Stimulated activated naive CD4-positive, alpha-beta T cell (primary cell): Measurements from ENCODE around the gene PTPRB.

Experiments used
- DNase-seq, 6 experiments: peaks; one replicate each; lab custom pipeline; 2025; lab: John Stamatoyannopoulos, UW

The PTPRB gene

DNA sequence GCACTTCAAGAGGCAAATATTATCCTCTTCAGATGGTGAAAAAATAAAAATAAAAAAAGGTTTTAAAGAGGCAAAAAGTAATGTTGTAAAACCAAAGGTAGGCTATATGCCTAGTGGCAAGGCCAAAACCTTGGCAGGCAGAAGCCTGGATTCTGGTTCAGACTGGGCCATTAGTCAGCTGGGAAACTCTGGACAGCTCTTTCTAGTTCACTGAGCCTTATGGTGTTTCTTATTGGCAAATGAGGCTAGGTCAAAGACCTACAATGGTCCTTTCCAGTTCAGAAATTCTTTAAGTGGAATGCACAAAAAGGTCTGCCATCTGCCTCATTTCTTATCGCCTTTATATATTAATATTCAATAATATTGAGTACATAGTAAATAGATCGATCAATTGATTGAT, 44.6 kb downstream of the PTPRB start:
- DNase-seq, result no peak

DNA sequence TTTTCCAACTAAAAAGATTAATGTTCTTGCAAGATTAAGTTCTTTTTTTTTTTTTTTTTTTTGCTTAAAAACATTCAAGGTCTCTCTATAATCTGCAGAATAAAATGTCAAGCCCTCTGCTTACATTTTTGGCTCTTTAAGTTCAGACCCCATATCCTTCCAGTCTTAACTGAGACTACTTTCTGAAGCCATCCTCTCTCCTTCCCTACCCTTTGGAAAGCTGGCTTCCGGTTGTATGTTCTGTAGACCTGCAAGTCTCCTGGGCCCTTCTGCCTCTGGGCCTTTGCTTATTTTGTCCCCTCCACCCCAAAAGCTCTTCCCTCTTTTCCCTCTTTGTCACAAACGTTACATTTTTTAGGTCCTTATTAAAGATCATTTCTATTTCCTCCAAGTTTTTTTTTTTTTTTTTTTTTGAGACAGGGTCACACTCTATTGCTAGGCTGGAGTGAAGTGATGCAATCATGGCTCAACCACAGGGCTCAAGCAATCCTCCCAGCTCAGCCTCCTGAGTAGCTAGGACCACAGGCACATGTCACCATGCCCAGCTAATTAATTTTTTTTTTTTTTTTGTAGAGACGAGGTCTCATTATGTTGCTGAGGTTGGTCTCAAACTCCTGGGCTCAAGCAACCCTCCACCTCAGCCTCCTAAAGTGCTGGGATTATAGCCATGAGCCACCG, 46.5 kb downstream of the PTPRB start:
- no peak for DNase-seq

DNA sequence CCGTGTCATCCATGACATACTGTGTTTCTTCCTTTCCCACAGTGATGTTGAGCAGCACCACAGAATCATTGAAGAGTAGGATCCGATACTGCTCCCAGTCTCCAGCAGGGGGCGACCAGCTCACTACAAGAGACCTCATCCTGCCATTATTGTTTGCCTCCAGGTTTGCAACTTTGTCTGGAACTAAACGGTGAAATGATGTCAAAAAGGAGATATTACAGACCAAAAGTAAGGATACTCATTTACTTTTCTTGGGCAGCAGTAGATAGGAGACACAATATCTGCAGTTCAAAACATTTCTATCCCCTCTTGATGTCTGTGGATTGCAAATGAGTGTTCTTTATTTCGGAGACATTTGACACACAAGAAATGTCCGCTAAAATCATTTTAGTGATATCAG, 47.2 kb downstream of the PTPRB start:
- DNase-seq, result peak in 4 of 6 experiments; percentile 4 to 31 (median 11)

DNA sequence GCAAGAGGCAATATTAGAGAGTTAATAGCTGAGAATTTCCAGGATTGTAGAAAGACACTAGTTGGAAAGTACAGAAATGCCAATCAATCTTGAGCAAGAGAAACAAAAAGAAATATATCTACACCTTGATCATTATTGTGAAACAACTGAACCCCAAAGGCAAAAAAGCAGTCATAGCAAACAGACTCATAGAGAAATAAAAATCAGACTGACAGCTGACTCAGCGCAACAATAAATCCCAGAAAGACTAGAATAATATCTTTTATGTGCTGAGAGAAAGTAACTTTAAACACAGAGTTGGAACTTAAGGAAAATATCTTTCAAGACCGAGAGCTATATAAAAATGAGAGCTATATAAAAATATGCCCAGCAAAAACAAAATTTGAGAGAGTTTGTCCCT, 52.9 kb downstream of the PTPRB start:
- DNase-seq, result no peak

DNA sequence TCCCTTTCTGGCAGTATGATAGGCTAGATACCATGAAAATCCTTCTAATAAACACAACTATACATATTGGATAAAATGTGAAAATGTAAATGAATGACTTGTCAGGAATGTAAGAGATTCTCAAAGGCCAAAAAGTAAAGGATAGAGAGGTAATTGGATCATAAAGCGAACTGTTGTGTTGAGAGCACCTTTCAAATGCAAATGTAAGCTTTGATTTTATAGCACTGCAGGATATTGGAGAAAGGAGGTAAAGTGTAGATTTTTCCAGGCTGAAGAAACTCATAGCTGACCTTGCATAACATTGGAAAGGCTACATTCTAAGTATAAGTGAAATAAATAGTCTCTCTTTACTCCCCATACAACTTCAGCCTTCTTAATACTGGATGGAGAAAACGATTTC, 54.0 kb downstream of the PTPRB start:
- DNase-seq, result no peak

DNA sequence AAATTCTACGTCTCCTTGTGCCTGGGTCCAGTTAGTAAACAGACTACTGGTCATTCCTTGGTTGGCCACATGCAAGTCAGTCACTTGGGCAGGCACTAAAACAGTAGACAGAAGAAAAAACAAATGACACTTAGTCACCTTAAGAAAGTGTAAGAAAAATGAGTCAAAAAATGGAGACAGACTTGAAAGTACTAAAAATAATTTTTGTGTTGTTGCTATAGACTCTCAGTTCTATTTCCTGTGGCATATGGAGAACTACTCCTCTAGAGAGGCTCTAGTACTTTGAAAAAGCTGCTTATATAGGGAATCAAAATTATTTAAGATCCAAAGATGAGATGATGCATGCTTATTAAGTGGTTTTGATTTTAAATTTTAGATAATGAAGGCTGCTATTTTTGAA, 56.0 kb downstream of the PTPRB start:
- no peak for DNase-seq

DNA sequence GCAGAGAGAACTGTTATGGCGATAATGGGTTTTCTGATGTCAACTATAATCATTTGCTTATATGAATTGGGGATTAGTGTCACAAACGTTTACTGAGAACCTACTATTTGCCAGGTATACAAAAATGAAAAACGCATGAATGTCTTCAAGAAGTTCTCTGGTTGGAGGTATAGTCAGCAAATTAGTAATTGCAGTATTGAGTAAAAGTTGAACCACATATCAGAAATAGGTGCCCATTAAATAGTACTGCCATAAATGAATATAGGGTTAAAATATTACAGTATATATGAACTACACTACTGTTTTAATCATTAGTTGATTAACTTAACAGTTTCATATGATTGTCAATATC, 60.0 kb downstream of the PTPRB start:
- no peak for DNase-seq

DNA sequence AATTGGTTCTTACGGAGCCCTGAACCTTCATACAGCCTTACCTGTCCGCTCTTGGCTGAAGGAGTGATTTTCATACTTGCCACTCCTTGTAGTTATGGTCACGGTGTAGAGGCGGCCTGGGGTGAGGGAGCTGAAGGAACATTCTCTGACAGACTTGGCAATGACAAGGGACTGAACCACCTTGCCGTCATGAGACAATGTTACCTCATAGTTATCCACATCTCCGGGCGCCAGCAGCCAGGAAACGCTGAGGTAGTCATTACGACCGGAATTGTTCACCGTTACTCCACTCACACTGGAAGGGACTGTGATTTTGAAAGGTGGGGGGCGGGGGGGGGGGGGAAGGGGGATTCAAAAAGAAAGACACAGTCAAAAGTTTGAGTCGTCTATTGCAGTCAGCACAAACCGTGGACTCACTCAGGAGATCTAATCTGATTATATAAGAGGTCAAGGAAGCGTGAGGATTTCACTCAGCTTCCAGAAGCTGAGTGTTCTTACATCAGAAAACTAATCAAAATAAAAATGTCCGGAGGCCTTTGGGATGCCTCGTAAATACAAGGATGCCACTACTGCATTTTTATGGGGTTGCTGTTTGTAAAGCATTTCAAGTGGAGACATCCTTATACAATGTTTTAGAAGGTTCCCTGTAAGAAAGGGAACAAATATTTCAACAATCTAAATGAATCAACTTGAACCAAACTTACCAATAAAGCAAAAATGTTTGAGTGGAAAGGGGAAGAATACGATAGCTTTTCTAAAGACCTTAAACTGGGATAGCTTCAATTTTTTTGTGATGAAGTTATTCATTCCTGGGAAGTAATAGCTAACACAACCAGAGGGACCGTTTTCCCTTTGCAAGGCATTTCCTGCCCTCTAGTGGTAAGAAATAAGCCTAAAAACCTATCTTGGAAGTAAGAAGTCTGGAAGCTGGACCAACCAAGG, 60.6 kb downstream of the PTPRB start:
- DNase-seq, result peak in 3 of 6 experiments; percentile 15 to 55 (median 40)

DNA sequence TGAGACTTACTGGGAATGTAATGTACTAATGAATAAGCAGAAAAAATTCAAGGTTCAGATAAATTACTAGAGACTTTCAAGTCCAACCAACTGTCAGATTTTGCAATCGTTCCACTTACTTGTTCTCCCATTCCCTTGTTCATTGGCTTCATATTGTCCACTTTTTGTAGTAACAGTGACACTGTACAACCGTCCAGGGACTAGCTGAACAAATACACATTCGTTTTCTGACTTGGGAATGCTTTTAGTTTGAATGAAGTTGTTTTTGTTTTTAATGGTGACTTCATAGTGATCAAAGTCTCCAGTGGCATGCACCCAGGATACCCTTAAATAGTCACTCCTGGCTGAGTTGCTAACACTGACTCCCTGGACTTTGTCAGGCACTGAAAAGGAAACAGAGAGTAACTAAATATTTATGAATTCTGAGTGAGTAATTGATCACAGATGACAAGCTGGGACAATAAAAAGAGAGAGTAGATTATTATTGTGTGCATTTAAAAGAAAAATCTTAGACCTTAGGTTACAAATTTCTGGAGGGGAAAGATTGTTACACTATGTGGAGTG, 65.4 kb downstream of the PTPRB start:
- DNase-seq, result no peak

DNA sequence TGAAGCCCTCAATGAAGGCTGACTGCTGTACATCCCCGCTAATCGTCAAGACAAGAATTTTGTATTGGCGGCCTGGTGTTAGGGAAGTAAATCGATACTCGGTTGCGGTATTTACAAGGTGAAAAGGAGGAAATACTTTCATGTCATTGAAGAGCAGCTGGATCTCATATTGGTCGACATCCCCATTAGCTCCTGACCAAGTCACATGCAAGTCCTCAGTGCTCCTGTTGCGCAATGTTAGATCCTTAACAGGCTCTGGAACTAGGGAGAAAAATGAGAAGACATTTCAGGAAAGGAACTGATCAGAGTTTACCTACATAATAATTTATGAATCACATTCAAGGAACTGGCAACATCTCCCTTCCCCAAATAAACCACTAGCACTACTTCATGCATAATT, 66.2 kb downstream of the PTPRB start:
- DNase-seq, result no peak

DNA sequence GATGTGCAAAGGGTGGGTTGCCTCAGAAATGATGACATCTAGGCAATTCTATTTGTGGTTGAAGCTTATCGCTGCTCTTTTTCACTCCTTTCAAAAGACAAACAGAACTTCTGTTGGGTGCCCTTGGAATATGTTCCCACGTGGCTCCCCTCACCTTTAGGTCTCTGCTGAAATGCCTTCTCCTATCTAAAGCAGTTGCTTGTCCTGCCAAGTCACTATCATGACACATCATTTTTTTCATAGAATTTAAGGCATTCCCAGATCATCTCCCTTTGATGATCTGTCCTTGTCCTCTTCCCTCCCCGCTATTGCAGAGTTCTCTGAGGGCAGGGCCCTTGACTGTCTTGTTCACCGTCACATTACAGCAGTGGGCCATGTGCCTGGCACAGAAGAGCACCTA, 75.7 kb downstream of the PTPRB start:
- DNase-seq, result no peak

DNA sequence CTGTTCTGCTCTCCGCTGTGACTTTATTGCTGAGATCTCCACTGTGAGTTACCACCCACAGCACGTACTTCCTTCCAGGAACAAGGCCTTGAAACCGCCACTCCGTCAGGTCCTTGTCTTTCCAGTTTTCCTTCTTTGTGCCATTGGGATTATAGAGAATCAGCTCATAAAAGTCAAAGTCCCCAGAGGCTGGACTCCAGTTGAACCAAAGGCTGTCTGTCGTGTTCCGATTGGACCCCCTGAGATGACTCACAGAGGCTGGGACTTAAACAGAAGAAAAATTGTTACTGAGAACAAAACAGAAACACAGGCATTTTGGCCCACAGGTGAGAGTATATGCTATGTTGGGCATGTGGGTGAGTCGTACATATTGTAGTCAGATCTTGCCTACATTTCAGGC, 76.6 kb downstream of the PTPRB start:
- DNase-seq, result no peak

DNA sequence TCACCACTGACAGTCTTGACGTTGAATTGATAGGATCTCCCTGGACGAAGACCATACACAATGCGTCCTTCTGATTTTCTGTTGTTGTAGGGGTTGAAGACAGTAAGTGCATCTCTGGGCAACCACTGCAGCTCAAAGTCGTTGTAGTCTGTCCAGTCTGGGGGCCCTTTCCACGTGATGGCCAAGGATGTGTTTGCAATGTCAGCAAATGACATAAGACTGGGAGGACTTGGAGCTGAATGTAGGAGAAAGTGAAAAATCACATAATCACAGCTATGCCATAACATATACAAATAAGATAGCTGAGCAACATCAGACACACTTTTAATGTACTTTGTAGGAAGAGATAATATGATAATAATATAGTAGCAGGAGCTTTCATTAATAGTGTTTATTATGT, 77.8 kb downstream of the PTPRB start:
- no peak for DNase-seq

DNA sequence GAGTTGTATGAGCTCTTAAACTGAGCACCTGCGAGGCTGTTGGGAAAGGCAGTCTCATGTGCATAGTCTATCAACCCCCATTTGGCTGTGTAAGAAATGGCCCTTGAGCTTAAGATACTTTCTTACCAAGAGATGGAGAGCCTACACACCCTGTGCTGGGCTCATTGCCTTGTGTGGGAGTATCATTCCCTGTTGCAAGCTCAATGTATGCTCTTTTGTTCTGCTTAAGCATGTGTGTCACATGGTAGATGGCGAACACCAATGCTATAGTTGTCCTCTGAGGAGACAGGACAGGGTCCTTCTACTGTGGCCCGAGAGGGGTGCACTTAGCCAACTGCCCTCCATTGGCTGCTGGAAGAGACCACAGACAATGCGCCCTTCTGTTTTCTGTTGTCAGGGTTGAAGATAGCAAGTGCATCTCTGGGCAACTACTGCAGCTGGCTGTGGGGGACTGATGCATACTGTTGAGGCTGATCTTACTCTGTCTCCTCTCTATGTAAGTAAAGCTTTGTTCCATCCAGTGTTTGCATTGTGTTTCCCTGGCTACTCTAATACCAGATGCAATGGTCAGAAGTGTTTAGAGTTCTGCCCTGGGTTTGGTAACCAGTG, 79.5 kb downstream of the PTPRB start:
- no peak for DNase-seq

DNA sequence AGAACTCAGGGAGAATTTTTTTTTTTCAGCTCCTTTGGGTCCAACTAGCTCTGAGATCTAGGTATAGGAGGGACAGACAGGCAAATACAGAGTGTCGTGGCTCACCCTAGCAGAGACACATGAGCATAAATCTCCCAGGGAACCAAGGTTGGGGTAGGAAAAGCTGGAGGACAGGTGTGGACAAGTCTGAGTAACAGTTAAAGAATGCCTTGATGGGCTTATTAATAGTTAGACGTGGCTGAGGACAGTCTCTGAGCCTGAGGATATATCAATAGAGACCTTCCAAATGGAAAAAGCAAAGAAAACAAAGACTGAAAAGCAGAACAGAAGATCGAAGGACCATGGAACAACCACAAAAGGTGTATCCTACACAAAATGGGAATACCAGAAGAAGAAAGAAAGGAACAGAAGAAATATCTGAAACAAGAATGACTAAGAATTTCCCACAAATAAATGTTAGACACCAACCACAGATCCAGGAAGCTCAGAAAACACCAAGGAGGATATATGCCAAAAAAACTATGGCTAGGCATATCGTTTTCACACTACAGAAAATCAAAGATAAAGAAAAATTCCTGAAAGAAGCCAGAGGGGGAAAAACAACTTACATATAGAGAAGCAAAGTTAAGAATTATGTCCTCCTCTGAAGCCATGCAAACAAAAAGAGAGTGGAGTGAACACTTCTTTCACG, 80.9 kb downstream of the PTPRB start:
- DNase-seq, result no peak

DNA sequence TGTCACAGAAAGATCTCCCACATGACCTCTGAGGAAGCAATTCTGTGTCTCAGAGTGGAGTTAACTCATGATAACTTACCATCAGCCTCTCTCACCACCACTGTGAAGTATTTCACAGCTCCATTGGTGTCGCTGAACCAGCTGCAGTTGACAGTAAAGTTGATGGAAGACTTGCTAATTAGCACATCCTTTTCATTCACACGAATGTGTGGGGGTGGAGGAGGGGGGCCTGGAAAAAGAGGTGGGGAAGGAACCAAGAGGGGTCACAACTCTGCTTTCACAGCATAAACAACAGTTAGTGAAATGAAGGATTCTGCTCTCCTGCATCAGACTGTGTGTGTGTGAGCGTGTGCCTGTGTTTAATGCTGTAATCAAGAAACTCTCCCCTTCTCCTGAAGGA, 82.1 kb downstream of the PTPRB start:
- DNase-seq, result no peak

DNA sequence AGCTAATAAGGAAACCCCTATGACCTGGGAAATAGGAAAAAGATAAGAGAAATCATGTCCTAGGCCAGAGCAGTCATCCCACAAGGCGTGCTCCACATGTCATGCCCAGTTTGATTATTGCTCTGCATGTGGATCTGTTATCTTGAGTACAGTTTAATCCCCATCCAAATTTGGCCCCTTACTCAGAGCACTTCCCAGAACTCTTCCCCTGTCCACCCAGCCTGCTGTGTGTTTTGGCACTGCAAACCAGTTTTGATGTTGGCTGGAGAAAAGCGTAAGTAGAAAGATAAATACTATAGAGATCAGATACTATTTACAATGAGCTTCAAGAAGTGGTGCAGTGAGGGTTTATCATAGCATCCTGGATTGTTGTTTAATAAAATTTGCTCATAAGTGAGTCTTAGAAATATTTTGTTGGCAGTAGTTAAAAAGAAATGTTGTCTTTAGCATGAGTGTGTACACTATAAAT, 83.8 kb downstream of the PTPRB start:
- DNase-seq, result no peak

DNA sequence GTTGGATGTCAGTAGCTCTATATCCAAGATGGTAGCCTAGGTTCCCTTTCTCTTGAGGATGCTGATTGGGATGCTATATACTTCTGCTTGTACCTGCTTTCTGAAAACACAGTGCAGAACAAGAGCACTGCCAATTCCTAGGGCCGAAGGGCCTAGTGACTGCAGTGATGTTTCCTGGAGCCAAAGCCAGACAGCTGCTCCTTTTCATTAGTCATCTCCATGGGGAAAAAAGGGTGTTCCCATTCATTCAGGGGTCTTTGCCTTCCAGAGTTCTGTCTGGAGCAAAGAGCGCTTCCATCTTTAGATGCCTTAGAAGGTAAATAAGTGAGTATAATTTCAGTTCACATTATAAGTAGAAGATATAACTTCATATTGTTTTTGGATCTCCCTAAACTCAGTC, 85.5 kb downstream of the PTPRB start:
- no peak for DNase-seq

DNA sequence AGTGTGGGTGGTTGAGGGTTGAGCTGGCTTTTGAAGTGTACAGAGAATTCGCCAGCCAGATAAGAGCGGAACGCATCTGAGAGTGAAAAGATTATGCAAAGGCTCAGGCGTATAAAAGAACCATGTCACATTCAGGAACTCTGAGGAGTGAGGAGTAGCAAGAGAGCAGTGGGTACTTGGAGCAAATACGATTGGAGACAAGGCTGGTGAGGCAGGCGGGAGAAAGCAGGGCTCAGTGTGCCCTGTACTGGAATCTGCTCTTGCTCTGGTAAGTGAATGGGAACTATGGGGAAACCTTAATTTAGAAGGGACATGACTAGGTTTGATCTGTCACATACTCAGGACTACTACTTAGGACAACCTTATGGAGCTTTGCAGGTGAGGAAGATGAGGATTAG, 87.0 kb downstream of the PTPRB start:
- DNase-seq, result no peak

DNA sequence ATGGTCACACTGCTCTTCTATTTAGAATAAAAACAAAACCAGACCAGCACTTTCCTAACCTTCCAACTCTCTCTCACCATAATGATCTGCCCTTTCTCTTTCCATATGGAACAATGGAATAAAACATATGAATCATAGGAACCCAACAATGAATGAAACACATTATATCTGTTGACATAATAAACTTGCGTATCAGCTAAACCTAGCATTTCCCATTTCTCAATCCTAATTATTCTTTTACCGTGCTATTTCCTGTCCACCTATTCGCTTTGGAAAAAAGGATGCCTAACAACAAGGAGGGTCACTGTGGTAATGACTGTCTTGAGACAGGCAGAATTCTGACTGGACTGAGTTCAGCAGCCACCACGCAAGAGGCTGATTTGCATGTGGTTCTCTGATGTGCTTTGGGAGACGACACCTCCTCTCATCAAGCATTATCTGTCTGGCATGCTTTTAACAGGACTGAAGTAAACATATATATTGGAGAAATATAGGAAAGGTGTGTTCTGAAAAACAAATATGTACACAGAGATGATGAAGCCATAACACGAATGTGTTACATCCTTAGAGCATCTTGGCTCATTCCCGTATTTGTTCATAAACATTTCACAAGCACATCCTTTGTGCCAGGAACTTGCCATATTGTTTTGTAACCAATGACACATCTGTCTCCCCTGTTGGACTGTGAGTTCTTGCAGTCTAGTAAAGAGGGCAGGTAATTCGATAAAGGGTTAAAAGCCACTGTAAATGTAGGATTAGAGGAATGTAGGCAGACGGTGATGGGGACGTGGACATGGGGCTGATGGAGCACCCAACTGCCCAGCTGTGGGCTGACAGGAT, 87.7 kb downstream of the PTPRB start:
- no peak for DNase-seq

DNA sequence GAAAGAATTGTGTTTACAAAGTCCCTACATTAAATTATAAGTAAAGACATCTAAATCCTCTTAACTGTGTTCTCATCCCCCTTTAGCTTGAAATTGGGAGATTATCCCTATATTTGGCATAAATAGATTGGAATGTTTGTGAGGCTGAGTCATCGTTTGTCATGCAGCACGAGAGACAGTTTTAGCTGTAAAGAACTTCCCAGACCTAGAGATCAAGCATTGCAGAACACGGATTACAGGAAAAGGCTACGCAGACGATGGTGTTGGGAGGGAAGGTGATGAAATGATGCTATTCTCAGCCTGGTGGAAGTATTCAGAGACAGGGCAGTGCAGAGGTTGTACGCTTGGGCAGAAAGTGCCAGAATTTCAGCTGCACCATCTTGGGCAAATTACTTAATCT, 93.8 kb downstream of the PTPRB start:
- no peak for DNase-seq
